Natural killer cell (primary cell): Measurements from ENCODE around the gene TMEM132D. TPM values are rescaled to one million over a fixed set of nuclear protein-coding genes. Genes with fewer than 3 reads are reported as not detected.

ENCODE experiments used
- ATAC-seq, 3 donors: fragments of 150-1000 bp in 2 of 3; fragments of 200-7000 bp in 1 of 3; cut with Tn5 transposase; 1 replicate in 1 of 3; 2 replicates in 2 of 3; pipeline ENCODE4 v1.10.0; 2021; ENCODE audit warnings: mild to moderate bottlenecking in 2 of 3, moderate library complexity in 2 of 3
- DNase-seq, 2 donors: peaks; one replicate each; pipeline versions ENCODE4 v3.0.0 to v3.0.0-alpha.2; 2013 to 2021; ENCODE audit warnings: mixed read lengths in 1 of 2
- H3K27ac ChIP-seq: one replicate; pipeline ENCODE4 v1.5.1; 2013; ENCODE audit warnings: mild to moderate bottlenecking, low read length
- H3K27me3 ChIP-seq: one replicate; pipeline ENCODE4 v1.6.1; 2013; ENCODE audit warnings: low read length; ENCODE audit not compliant: control insufficient read depth, insufficient read depth
- H3K36me3 ChIP-seq: one replicate; pipeline ENCODE4 v1.6.1; 2013; ENCODE audit warnings: low read length; ENCODE audit not compliant: control insufficient read depth, insufficient read depth
- H3K4me1 ChIP-seq: one replicate; pipeline ENCODE4 v1.6.1; 2013; ENCODE audit warnings: low read length; ENCODE audit not compliant: control insufficient read depth, insufficient read depth
- H3K4me3 ChIP-seq: one replicate; pipeline ENCODE4 v1.5.1; 2013; ENCODE audit warnings: low read length
- H3K9me3 ChIP-seq: one replicate; pipeline ENCODE4 v1.6.1; 2013; ENCODE audit warnings: low read length; ENCODE audit not compliant: control insufficient read depth, insufficient read depth
- H3K27ac Mint-ChIP-seq, 2 donors: one replicate each; pipeline ENCODE4 v1.8.0; 2022; ENCODE audit warnings: mild to moderate bottlenecking in 2 of 2, mixed read lengths in 2 of 2, moderate library complexity in 1 of 2
- H3K27me3 Mint-ChIP-seq, 2 donors: one replicate each; pipeline ENCODE4 v1.8.0; 2022; ENCODE audit warnings: low read depth in 2 of 2, mixed read lengths in 2 of 2
- H3K36me3 Mint-ChIP-seq: one replicate; pipeline ENCODE4 v1.8.0; 2022; ENCODE audit warnings: mixed read lengths
- H3K4me1 Mint-ChIP-seq, 2 donors: one replicate each; pipeline ENCODE4 v1.8.0; 2022; ENCODE audit warnings: mixed read lengths in 2 of 2
- H3K4me3 Mint-ChIP-seq: one replicate; pipeline ENCODE4 v1.8.0; 2022; ENCODE audit warnings: mild to moderate bottlenecking, moderate library complexity, mixed read lengths
- H3K9me3 Mint-ChIP-seq, 2 donors: one replicate each; pipeline ENCODE4 v1.8.0; 2022; ENCODE audit warnings: mixed read lengths in 2 of 2
- WGBS: methylation state at CpG from one replicate; pipeline ENCODE4 v1.1.7; 2013; ENCODE audit warnings: missing lambda C conversion rate; ENCODE audit not compliant: insufficient coverage; 5-methylcytosine and 5-hydroxymethylcytosine counted together
- intact Hi-C: fragments of 100-400 bp; cut with micrococcal nuclease; formaldehyde crosslinking; loops from one replicate; pipeline ENCODE4 v1.14.2; 2022
- total RNA-seq, 4 donors: library from RNA; stranded (reverse); fragments of 120-200 nt in 1 of 4; gene quantifications; one replicate each; pipeline versions ENCODE4 v1.2.3 to v1.2.4, GENCODE V29; 2013 to 2022
- TF ChIP-seq, protein P1 (sequence below): fragments of 200-600 bp; IDR thresholded peaks from one replicate; pipeline ENCODE4 v1.8.0; 2022; ENCODE audit warnings: antibody characterized with exemption

Gene TMEM132D
- total RNA-seq, 3 donors from 2014 or later (not counting 1 experiment from before 2014, with no cell fraction given) = not detected

GRCh38 chr12:129423041-129423580, 480.7 kb downstream of the TMEM132D start:
- DNase-seq = no peak
- intact Hi-C loops = no loop called here
- no peak overlapping the region for H3K4me3 Mint-ChIP-seq
- Histone ChIP-seq H3K27me3 (no peaks in the 10 kb centered on the region), H3K4me3 (no peak overlapping the region), H3K36me3 (no peaks in the 10 kb centered on the region), H3K4me1 (no peaks in the 10 kb centered on the region), H3K27ac (no peak overlapping the region), H3K9me3 (no peaks in the 10 kb centered on the region)
- H3K4me1 Mint-ChIP-seq = no peaks in the 10 kb centered on the region
- TF ChIP-seq, protein P1, sequence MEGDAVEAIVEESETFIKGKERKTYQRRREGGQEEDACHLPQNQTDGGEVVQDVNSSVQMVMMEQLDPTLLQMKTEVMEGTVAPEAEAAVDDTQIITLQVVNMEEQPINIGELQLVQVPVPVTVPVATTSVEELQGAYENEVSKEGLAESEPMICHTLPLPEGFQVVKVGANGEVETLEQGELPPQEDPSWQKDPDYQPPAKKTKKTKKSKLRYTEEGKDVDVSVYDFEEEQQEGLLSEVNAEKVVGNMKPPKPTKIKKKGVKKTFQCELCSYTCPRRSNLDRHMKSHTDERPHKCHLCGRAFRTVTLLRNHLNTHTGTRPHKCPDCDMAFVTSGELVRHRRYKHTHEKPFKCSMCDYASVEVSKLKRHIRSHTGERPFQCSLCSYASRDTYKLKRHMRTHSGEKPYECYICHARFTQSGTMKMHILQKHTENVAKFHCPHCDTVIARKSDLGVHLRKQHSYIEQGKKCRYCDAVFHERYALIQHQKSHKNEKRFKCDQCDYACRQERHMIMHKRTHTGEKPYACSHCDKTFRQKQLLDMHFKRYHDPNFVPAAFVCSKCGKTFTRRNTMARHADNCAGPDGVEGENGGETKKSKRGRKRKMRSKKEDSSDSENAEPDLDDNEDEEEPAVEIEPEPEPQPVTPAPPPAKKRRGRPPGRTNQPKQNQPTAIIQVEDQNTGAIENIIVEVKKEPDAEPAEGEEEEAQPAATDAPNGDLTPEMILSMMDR = no peak
- no peaks in the 10 kb centered on the region for H3K27me3 Mint-ChIP-seq
- H3K36me3 Mint-ChIP-seq = no peaks in the 10 kb centered on the region
- no peak overlapping the region for H3K27ac Mint-ChIP-seq
- 68% methylated on average over 4 of the region's 4 CpGs for WGBS
- peaks cover 0 to 2% of the 10 kb centered on the region in 2 donors for H3K9me3 Mint-ChIP-seq
- ATAC-seq = no peak

DNA sequence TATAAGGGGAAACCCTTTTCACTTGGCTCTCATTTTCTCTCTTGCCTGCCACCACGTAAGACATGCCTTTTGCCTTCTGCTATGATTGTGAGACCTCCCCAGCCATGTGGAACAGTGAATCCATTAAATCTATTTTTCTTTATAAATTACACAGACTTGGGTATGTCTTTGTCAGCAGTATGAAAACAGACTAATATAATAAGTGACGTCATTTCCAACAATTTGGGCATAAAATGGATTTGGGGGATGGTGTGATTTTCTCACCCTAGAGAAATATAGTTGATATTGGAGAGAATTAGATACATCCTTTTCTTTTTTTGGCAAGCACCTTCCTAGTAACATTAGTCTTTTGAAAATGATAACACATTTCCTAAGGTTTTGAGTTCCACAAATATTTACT, 490.5 kb downstream of the TMEM132D start:
- Mint-ChIP-seq H3K4me1 (no peaks in the 10 kb centered on the region), H3K9me3 (peaks cover 2 to 4% of the 10 kb centered on the region in 2 donors), H3K36me3 (no peaks in the 10 kb centered on the region), H3K27ac (no peak overlapping the region), H3K4me3 (no peak overlapping the region), H3K27me3 (peaks cover 3 to 5% of the 10 kb centered on the region in 2 donors)
- TF ChIP-seq, protein P1 = no peak
- intact Hi-C loops = no loop called here
- Histone ChIP-seq H3K4me1 (no peaks in the 10 kb centered on the region), H3K36me3 (no peaks in the 10 kb centered on the region), H3K9me3 (no peaks in the 10 kb centered on the region), H3K4me3 (no peak overlapping the region), H3K27me3 (no peaks in the 10 kb centered on the region), H3K27ac (no peak overlapping the region)
- 56% methylated on average over 1 of the region's 2 CpGs for WGBS
- no peak for ATAC-seq
- DNase-seq = no peak

DNA sequence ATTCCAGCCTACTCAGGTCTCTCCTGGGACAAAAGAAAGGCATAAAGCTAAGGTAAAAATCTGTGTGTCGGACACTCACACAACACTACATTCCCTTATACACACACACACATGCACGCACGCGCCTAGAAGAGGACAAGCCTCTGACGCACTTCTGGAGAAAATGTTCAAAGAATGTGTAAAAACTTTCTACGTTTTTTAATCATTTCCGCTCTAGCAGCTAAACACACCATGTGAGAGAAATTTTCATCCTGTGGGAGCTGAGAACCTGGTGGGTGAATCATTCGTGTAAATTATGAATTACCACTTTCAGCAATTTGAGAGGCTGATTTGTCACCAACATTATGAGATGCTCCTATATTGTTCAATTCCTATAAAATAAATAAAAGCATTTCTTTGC, 494.5 kb downstream of the TMEM132D start:
- intact Hi-C loops = no loop called here
- Mint-ChIP-seq H3K9me3 (no peaks in the 10 kb centered on the region), H3K36me3 (no peaks in the 10 kb centered on the region), H3K4me3 (no peak overlapping the region), H3K27ac (no peak overlapping the region), H3K27me3 (peaks cover 0 to 2% of the 10 kb centered on the region in 2 donors), H3K4me1 (no peaks in the 10 kb centered on the region)
- no peak overlapping the region for H3K4me3 ChIP-seq
- TF ChIP-seq, protein P1 = no peak
- WGBS = 88% methylated on average over 8 of the region's 8 CpGs
- DNase-seq (no peak), ATAC-seq (no peak)
- no peak overlapping the region for H3K27ac ChIP-seq
- H3K4me1 ChIP-seq = no peaks in the 10 kb centered on the region
- no peaks in the 10 kb centered on the region for H3K9me3 ChIP-seq
- H3K27me3 ChIP-seq = no peaks in the 10 kb centered on the region
- H3K36me3 ChIP-seq = no peaks in the 10 kb centered on the region

DNA sequence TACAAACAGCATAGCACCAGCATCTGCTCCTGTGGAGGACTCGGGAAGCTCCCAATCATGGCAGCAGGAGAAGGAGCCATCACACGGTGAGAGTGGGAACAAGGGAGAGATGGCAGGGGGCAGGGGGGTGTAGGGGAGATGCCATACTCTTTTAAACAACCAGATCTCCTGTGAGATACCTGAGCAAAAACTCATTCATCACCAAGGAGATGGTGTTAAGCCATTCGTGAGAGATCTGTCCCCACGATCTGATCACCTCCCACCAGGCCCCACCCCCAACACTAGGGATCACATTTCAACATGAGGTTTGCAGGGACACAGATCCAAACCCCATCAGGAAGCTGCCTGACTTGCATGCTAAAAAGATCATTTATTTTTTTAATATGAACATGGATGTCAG, 499.3 kb downstream of the TMEM132D start:
- intact Hi-C loops = no loop called here
- WGBS = 63% methylated on average over 4 of the region's 4 CpGs
- H3K27me3 Mint-ChIP-seq = peaks cover 6% of the 10 kb centered on the region in 2 donors
- H3K4me3 Mint-ChIP-seq = no peak overlapping the region
- Histone ChIP-seq H3K9me3 (no peaks in the 10 kb centered on the region), H3K4me1 (no peaks in the 10 kb centered on the region), H3K4me3 (no peak overlapping the region), H3K27ac (no peak overlapping the region), H3K36me3 (no peaks in the 10 kb centered on the region), H3K27me3 (no peaks in the 10 kb centered on the region)
- H3K9me3 Mint-ChIP-seq = peaks cover 0 to 1% of the 10 kb centered on the region in 2 donors
- no peaks in the 10 kb centered on the region for H3K4me1 Mint-ChIP-seq
- TF ChIP-seq, protein P1 = no peak
- no peak for ATAC-seq
- no peak overlapping the region for H3K27ac Mint-ChIP-seq
- no peaks in the 10 kb centered on the region for H3K36me3 Mint-ChIP-seq
- no peak for DNase-seq
